Neural crest cell (in vitro differentiated cells): ENCODE measurements around the gene MICAL3. TPM values are rescaled to one million over a fixed set of nuclear protein-coding genes. Genes with fewer than 3 reads are reported as not detected.
A peak's percentile ranks its signal among the peaks of the same experiment; 100 is the strongest.
"Not testable (repeated sequence)": the region's sequence is repeated elsewhere in the genome, so short reads cannot be mapped to it uniquely, and the experiment has no call there.

Experiments
- DNase-seq: peaks from one replicate; pipeline ENCODE4 v3.0.0; 2021; ENCODE audit warnings: low read depth, mixed read lengths, low spot score
- H3K27ac Mint-ChIP-seq: one replicate; pipeline ENCODE4 v1.8.0; 2021; ENCODE audit warnings: mild to moderate bottlenecking, mixed read lengths; ENCODE audit not compliant: unreplicated experiment
- H3K27me3 Mint-ChIP-seq: 2 replicates; pipeline ENCODE4 v1.8.0; 2021; ENCODE audit warnings: low read depth, mild to moderate bottlenecking, mixed read lengths
- H3K36me3 Mint-ChIP-seq: 2 replicates; pipeline ENCODE4 v1.8.0; 2021; ENCODE audit warnings: low read depth, mild to moderate bottlenecking, mixed read lengths
- H3K4me1 Mint-ChIP-seq: 2 replicates; pipeline ENCODE4 v1.8.0; 2021; ENCODE audit warnings: mixed read lengths
- H3K4me3 Mint-ChIP-seq: one replicate; pipeline ENCODE4 v1.8.0; 2021; ENCODE audit warnings: mild to moderate bottlenecking, mixed read lengths
- H3K9me3 Mint-ChIP-seq: 2 replicates; pipeline ENCODE4 v1.8.0; 2021; ENCODE audit warnings: mixed read lengths
- total RNA-seq: library from RNA; stranded (reverse); gene quantifications from 2 replicates; pipeline ENCODE4 v1.2.1, GENCODE V29; 2021
- TF ChIP-seq, protein P1 (sequence below): fragments of 200-600 bp; sonication (generic); conservative IDR thresholded peaks from 2 replicates; pipeline ENCODE4 v1.5.0; 2021; ENCODE audit warnings: antibody characterized with exemption, mild to moderate bottlenecking

The MICAL3 gene
- total RNA-seq, 1 donor from 2014 or later = 84.5 TPM

DNA sequence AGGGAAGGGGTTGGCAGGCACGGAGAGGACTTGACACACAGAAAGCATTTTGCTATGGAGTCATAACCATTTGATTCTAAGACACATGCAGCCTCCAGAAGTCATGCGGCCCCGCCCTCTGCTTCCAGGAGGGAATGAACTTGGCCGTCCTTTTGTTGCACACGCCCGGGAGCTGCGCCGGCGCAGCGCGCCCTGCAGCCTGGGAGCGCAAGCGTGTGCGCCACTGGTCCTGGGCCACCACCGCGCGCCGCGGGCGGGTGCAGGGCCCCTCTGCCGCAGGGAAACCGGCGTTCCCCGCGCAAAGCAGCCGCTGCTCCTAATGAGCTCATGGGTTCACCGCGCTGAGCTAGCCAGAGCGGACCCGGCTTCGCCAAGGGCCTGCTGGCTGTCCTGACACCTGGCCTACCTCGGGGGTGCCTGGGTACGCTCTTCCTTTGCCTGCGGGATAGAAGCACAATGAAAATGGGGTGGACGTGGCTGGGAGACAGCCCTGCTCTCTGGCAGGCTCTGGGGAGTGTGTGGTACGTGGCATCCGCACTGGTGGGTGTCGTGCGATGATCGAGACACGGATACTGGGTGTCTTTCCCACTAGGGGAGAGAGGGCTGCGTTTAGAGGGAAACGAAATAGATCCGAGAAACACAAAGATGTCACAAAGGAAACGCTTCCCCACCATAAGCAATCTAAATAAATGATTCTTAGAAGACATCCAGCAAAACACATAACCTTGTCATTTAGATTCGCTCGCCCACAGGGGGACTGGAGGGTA is 669 bp downstream of the MICAL3 start:
- H3K36me3 Mint-ChIP-seq = no peaks in the 10 kb centered on the region
- H3K9me3 Mint-ChIP-seq = no peaks in the 10 kb centered on the region
- peaks cover 67% of the 10 kb centered on the region for H3K27me3 Mint-ChIP-seq
- peaks cover 22% of the 10 kb centered on the region for H3K4me1 Mint-ChIP-seq
- TF ChIP-seq, protein P1, sequence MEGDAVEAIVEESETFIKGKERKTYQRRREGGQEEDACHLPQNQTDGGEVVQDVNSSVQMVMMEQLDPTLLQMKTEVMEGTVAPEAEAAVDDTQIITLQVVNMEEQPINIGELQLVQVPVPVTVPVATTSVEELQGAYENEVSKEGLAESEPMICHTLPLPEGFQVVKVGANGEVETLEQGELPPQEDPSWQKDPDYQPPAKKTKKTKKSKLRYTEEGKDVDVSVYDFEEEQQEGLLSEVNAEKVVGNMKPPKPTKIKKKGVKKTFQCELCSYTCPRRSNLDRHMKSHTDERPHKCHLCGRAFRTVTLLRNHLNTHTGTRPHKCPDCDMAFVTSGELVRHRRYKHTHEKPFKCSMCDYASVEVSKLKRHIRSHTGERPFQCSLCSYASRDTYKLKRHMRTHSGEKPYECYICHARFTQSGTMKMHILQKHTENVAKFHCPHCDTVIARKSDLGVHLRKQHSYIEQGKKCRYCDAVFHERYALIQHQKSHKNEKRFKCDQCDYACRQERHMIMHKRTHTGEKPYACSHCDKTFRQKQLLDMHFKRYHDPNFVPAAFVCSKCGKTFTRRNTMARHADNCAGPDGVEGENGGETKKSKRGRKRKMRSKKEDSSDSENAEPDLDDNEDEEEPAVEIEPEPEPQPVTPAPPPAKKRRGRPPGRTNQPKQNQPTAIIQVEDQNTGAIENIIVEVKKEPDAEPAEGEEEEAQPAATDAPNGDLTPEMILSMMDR = no peak
- peak overlapping the region; percentile 94 for H3K4me3 Mint-ChIP-seq
- peak; percentile 60 for DNase-seq
- peak overlapping the region; percentile 97 for H3K27ac Mint-ChIP-seq

DNA sequence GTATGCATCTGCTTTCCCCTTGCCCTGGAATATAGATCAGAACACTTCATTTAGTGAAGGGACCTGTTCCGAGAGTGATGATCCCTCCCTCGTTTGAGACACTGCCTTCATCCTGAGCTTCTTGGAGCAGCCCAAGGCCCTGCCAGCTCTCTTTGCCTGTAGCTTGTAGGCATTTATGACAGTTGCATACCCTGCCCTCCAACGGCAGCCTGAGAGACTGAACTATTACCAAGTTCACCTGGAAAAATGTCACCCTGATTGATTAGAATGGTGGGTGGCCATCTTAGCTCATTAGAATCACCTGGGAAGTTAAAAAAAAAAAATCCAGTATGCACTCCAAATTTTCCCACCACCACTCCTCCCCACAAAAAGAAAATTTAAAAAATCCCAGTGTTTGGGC is 1.5 kb downstream of the MICAL3 start:
- Mint-ChIP-seq H3K27me3 (peaks cover 62% of the 10 kb centered on the region), H3K9me3 (no peaks in the 10 kb centered on the region), H3K27ac (no peak overlapping the region), H3K4me3 (peak overlapping the region; percentile 94), H3K4me1 (peaks cover 22% of the 10 kb centered on the region), H3K36me3 (no peaks in the 10 kb centered on the region)
- TF ChIP-seq, protein P1 = no peak
- DNase-seq = no peak

DNA sequence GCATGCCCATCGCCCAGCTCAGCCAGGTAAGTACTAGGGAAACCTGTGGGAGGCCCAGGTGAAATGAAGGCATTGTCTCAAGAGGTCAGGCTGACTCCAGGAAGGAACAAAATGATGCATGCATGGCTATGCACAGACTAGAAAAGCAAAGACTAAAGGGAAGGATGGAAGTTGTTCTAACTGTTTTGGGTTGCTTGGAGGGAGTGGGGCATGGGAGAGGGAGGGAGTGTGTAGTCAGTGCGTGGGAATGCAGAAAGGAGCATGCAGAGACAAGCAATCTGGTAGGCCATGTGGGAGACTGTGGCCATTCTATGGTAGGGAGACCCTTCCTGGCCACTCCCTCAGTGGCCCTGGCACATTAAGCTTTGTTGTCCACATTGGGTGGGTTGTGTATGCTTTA is 2.9 kb downstream of the MICAL3 start:
- Mint-ChIP-seq H3K9me3 (no peaks in the 10 kb centered on the region), H3K27ac (no peak overlapping the region), H3K36me3 (no peaks in the 10 kb centered on the region), H3K4me3 (peak overlapping the region; percentile 50), H3K4me1 (peaks cover 22% of the 10 kb centered on the region), H3K27me3 (peaks cover 49% of the 10 kb centered on the region)
- no peak for DNase-seq
- TF ChIP-seq, protein P1 = no peak

DNA sequence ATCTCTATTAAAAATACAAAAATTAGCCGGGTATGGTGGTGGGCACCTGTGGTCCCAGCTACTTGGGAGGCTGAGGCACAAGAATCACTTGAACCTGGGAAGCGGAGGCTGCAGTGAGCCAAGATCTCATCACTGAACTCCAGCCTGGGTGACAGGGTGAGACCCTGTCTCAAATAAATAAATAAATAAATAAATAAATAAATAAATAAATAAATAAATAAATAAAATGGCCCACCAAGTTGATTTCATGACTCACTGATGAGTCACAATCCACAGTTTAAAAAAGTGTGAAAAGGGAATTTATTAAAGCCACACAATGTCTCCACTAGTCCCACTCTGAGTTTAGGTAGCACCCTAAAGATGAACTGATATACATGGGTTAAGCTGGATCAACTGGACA is 3.6 kb downstream of the MICAL3 start:
- Mint-ChIP-seq H3K27me3 (peaks cover 44% of the 10 kb centered on the region), H3K4me1 (peaks cover 22% of the 10 kb centered on the region), H3K4me3 (peak overlapping the region; percentile 2)
- DNase-seq, H3K27ac Mint-ChIP-seq, H3K36me3 Mint-ChIP-seq, H3K9me3 Mint-ChIP-seq: not testable (repeated sequence)

DNA sequence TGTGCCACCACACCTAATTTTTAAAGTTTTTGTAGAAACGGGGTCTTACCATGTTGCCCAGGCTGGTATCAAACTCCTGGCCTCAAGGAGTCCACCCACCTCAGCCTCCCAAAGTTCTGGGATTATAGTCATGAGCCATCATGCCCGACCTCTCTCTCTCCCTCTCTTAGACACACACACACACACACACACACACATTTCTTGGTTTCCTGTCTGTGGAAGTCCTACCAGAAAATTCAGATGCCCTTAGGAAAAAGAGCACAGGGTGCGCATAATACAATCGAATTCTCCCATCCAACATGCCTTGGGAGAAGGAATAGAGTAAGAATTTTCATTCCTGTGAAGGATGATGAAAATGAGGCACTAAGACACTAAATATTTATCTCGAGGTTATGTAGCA is 10.4 kb downstream of the MICAL3 start:
- H3K4me1 Mint-ChIP-seq = peaks cover 17% of the 10 kb centered on the region
- H3K27ac Mint-ChIP-seq = no peak overlapping the region
- no peak overlapping the region for H3K4me3 Mint-ChIP-seq
- no peak for DNase-seq
- TF ChIP-seq, protein P1 = no peak
- H3K27me3 Mint-ChIP-seq = peaks cover 4% of the 10 kb centered on the region
- no peaks in the 10 kb centered on the region for H3K36me3 Mint-ChIP-seq
- H3K9me3 Mint-ChIP-seq = no peaks in the 10 kb centered on the region

DNA sequence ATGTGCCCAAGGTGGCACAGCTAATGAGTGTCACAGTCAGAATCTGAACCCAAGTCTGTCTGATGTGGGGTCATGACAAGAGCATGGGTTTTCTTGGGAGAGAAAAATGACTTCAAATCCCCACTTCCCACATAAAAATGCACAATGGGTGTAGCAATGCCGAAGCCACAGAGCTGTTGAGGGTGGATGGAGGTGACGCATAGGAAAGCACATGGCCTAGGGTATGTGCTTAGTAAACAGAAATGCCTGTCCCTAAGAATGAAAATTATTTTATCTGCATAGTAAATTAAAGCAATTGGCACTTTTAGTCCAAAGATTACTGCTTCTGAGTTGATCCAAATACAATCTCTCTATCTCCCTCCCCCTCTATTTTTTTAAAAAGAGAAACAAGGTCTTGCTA is 10.9 kb downstream of the MICAL3 start:
- H3K4me3 Mint-ChIP-seq = no peak overlapping the region
- H3K36me3 Mint-ChIP-seq = no peaks in the 10 kb centered on the region
- H3K4me1 Mint-ChIP-seq = peaks cover 17% of the 10 kb centered on the region
- peaks cover 4% of the 10 kb centered on the region for H3K27me3 Mint-ChIP-seq
- TF ChIP-seq, protein P1 = no peak
- no peak overlapping the region for H3K27ac Mint-ChIP-seq
- no peaks in the 10 kb centered on the region for H3K9me3 Mint-ChIP-seq
- no peak for DNase-seq
